ENCODE measurements around the gene YBX1.
A peak's percentile ranks its signal among the peaks of the same experiment; 100 is the strongest.
"Not testable (repeated sequence)": the region's sequence is repeated elsewhere in the genome, so short reads cannot be mapped to it uniquely, and the experiment has no call there.

The YBX1 gene

DNA sequence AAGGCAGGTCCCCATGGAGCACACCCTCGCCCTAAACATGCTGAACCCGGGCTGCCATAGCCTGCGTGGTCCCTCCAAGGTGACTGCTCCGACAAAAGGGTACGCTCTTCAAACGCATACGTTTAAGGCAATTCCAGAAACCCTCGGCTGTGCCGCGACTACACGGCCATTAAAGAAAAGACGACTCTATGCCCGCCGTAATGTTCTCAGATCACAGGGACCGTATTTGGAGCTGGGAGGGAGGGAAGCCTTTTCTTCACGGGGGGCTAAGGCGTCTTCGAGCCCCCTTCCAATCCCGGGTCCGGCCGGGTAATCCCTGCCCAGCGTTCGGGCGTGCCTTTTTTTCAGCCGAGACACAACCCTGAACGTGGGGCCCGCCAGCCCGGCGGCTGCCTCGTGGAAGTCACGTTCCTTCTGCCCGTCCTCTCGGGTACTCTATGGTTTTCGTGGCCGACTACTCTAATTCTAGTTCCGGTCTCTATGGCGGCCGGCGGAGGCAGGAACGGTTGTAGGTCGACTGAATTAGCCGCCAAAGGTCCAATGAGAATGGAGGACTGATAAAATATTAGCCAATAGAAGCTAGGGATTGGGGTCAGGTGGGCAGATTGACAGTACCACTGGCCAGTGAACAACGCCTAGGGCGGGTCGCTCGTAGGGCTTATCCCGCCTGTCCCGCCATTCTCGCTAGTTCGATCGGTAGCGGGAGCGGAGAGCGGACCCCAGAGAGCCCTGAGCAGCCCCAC lies at the start of gene YBX1:
Gene YBX1, plus strand, starts transcription at position 678 of the 743 bp plus-strand sequence. CDS start 148 bp downstream, outside the sequence.
- DNase-seq (ENCODE audit: low read depth), result peak; percentile 97

DNA sequence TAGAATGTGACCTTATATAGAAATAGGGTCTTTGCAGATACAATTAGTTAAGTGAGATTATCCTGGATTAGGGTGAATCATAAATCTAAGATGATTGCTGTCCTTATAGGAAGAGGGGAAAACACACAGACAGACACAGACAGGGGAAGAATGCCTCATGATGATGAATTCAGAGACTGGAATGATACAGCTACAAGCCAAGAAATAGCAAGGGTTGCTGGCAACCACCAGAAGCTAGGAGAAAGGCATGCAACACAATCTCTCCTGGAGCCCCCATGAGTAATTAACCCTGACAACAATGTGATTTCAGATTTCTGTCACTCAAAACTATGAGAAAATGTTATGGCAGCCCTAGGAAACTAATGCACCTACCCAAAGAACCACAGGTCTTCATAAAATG lies 43.1 kb upstream of the YBX1 start:
- DNase-seq (ENCODE audit: low read depth), result no peak

DNA sequence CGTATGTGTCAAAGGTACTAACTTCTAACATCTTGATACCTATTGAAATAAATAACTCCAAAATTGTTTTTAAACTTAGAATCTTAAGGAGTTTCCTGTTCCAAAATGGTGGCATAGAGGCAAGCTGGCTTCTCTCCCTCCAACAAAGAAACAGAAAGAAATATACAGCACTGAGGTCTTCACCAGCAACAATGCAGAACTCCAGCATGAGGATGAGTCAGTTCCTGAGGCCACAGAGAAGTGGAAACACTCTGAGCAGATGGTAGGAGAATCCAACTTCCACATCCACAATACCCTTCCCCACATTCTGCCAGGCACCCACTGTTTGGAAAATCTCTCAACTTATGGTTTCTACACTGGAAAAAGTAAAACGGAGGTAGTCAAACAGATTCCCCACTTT lies 36.2 kb upstream of the YBX1 start:
- DNase-seq (ENCODE audit: low read depth), result no peak

DNA sequence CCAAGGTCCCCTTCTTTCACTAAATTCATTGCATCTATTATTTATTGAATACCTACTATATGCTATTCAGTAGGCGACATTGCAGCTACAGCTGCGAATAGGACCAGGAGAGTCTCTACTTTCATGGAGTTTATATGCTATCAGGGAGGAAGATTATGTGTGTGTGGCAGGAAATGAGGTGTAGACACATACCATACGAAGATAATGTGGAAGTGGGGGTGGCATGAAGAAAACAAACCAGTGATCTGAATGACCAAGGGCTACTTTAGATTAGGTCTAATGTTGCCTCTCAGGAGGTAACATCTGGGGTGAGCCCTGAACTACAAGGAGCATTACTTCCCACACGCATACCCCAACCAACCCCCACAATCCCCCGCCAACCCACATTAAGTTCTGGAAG lies 25.0 kb upstream of the YBX1 start:
- no peak for DNase-seq (ENCODE audit: low read depth)

DNA sequence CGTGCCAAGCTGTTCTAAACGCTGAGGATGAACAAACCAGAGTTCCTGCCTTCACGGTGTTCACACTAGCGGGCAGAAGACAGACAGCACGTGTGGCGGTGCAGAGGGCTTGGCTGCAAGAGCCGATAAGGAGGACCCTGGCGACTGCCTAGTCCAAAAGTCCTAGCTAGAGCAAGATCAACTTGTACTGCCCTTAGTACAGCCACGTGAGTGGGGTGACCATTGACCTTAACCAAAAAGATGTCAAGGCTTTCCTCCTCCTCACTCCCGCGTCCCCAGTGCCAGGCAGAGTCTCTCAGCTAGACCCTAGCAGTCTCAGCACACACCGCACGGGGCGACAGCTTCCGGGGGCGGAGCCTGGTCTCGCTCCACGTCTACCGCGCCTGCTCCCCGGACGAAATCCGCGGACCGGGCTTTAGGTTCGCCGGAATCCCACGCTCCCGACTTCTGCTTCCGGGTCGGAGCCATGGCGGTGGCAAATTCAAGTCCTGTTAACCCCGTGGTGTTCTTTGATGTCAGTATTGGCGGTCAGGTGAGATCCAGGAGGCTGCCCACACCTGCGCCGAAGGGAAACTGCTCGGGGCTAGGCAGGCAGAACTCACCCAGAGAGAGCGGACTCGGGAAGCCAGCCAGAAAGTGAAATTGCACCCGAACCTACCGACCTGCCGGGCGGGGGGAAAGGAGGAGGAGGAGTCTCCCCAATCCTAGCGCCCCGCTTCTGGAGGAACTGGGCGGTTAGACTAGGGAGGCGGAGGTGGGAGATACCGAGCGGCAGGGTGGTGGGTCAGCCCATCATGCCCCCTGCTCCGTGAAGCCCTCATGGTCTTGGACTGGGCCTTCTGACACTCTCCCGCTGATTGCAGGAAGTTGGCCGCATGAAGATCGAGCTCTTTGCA lies 24.0 kb upstream of the YBX1 start, which contains the start of gene PPIH:
Gene PPIH, plus strand, starts transcription at position 443 of the 896 bp plus-strand sequence. Its CDS starts 24 bp downstream, at position 467.
- peak; percentile 57 for DNase-seq (ENCODE audit: low read depth)

DNA sequence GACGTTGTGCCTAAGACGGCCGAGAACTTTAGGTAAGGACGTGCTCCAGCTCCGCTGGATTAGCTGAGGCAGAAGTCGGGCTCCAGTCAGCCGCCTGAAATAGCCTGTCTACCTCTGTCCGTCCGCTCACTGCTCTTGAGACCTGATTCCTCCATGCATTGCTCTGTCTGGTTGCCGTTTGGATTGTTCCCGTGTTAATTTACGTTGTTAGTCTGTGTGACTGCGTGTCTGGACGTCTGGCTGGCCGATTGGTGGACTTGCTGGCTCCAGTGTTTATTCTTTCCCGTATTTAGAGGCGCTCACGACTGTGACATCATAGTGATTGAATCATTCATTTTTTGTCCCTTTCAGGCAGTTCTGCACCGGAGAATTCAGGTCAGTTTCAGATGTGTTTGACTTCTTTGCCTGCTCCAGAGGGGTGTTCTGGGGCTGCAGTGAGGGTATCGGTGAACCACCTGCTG lies 23.3 kb upstream of the YBX1 start:
- DNase-seq (ENCODE audit: low read depth), result no peak

DNA sequence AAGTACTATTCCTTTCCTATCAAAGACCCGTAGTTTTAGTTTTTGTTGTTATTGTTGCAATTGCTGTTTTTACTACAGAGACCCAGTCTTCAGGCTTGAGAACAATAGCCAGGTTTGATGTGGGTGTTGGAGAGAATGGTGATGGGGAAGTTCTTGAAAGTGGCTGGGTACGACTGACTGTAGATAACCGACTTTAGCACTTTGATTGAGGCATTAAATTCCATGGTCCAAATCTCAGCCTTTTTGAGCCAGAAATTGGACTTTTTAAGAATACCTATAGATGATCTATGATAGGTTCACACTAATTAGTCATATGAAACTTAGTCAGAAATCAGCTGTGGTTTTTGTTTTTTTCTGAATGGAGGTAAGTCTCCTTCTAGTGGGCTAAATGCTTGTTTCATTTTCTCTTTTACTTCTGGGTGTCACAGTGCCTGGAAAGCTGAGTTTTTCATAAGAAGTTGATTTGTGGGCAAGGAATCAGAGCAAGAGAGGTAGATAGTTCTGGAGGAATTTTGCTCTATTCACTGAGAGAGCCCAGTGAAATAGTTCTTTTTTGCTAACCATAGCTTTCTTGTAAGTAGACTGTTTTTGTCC lies 21.2 kb upstream of the YBX1 start:
- no peak for DNase-seq (ENCODE audit: low read depth)

- no peak for DNase-seq (ENCODE audit: low read depth)
These were observed 12.3 kb upstream of the YBX1 start for GRCh38 chr1:42669936-42670335.

DNA sequence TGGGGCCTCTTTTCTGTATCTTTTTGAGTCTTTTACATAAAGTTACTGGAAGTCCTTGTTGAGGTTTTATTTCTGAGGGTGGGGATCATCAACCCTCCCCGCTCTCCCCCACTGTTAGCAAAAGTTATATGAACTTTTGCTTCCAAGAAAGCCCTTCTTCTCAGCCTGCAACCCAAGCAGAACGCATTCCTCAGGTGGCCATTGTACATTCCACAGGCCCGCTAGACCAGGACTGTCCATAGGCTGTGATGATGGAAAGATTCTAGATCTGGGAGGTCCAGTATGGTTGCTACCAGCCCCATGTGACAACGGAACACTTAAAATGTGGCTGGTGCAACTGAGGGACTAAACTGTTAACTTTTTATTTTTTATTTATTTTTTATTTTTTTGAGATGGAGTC lies 11.8 kb upstream of the YBX1 start:
- no peak for DNase-seq (ENCODE audit: low read depth)

DNA sequence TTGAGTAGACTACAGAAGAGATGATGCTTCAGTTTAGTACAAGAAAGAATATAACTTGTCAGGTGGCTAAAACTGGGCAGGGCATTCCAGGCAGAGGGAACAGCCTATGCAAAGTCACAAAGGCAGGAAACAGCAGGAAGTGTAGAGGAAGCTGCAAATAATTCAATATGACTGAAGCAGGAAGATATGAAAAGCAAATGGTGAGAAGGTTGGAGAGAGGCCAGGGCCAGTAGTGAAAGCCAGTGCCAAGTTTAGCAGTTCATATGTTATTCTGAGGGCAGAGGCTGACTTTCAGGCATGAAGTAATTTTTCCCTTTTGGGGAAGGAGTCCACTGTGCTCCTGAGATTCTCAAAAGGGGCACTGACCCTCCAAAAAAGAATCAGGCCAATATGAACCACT lies 8.0 kb upstream of the YBX1 start:
- no peak for DNase-seq (ENCODE audit: low read depth)

DNA sequence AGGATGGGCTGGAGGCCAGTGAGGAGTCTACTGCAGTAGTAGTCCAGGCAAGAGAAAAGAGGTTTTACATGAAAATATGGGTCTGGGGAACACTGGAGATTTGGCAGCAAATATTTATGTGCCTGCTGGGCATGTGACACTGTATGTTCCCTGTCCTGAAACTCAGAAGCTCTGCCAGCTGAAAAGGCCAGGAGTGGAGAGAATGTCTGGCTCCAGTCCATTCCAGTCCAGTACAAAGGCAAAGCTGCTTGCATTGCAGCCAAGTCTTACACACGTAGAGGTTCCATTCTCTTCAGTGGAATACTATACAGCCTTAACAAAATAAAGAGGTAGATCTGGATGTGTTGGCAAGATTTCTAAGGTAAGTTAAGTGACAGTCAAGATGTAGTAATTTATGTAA lies 7.5 kb upstream of the YBX1 start:
- DNase-seq (ENCODE audit: low read depth), result no peak

DNA sequence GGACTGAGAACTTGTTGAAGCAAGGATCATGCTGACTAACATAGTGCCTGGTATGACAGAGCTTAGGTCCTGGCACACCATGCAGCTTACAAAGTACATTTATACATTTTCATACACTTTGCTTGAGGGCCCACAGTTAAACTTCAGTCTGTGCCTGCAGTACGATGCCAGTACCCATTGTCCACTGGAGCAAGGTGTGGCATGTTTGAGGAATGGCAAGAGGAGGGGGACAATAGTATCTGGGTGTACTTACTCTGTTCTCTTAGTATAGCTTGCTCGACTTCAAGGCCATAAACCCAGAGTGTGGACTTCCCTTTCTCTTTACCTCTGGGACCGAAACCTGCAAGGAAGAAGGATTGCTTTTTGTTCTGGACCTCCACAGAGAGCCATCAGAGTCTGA lies 6.8 kb upstream of the YBX1 start:
- no peak for DNase-seq (ENCODE audit: low read depth)

- DNase-seq (ENCODE audit: low read depth), result no peak
These were observed 5.6 kb upstream of the YBX1 start for GRCh38 chr1:42676534-42677087.

- no peak for DNase-seq (ENCODE audit: low read depth)
These were observed 2.7 kb upstream of the YBX1 start for GRCh38 chr1:42679364-42679983.

GRCh38 chr1:42680055-42680454 lies 2.2 kb upstream of the YBX1 start:
- DNase-seq (ENCODE audit: low read depth), result no peak

DNA sequence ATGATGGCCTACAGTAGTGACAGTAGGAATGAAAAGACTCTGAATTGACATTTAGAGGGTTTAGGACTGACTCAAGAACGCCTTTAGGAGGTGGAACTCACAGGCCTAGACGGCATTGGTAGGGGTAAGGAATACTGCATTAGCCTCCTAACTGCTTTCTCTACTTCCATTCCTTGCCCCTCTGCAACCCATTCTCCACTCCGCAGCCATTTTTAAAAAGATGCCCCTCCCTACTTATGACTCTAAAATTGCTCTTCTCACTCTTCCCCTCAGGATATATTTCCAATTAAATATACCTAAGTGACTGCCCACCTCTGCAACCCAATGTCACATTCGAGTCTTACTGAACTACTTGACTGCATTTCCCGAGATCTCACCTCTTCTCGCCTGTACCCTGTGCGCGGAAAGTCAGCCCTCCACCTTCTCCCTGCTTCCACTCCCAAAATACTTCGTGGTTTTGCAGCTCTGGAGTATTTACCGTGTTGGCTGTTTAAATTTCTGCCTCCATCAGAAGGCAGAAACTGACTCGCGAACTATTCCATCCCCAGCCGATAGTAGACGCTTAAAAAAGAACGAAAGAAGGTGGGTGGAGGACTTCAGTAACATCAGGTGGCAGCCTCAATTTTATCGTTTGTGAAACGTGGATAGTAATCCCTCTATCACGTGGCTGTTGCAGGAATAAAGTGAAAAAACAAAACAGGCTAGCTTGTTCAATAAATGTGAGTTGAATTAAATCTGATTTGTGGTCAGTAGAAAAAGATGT lies 1.1 kb upstream of the YBX1 start:
- DNase-seq (ENCODE audit: low read depth), result no peak

DNA sequence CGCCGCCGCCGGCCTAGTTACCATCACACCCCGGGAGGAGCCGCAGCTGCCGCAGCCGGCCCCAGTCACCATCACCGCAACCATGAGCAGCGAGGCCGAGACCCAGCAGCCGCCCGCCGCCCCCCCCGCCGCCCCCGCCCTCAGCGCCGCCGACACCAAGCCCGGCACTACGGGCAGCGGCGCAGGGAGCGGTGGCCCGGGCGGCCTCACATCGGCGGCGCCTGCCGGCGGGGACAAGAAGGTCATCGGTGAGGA lies 193 bp downstream of the YBX1 start:
- not testable (repeated sequence) for DNase-seq (ENCODE audit: low read depth)

- no peak for DNase-seq (ENCODE audit: low read depth)
These were observed 717 bp downstream of the YBX1 start for GRCh38 chr1:42682739-42683531.

GRCh38 chr1:42684139-42684538 lies 1.9 kb downstream of the YBX1 start:
- no peak for DNase-seq (ENCODE audit: low read depth)

- no peak for DNase-seq (ENCODE audit: low read depth)
These were observed 4.2 kb downstream of the YBX1 start for GRCh38 chr1:42686418-42686817.

GRCh38 chr1:42689912-42690311 lies 7.7 kb downstream of the YBX1 start:
- DNase-seq (ENCODE audit: low read depth), result no peak
